Neuronal stem cell (in vitro differentiated cells): ENCODE measurements around the gene CYP2W1.
A peak's percentile ranks its signal among the peaks of the same experiment; 100 is the strongest.

Source experiments
- DNase-seq: peaks from one replicate; pipeline ENCODE4 v3.0.0-alpha.2; 2013; ENCODE audit warnings: low spot score
- H2AFZ ChIP-seq: one replicate; pipeline ENCODE4 v1.6.1; 2013; ENCODE audit warnings: mild to moderate bottlenecking, low read length, inconsistent platforms
- H2AK5ac ChIP-seq: 2 replicates; pipeline ENCODE4 v1.6.1; 2013; ENCODE audit warnings: low read depth, mild to moderate bottlenecking, inconsistent platforms, low read length, moderate library complexity, mixed read lengths
- H2BK120ac ChIP-seq: 2 replicates; pipeline ENCODE4 v1.6.1; 2013; ENCODE audit warnings: low read depth, mild to moderate bottlenecking, inconsistent platforms, low read length, moderate library complexity, mixed read lengths
- H2BK12ac ChIP-seq: one replicate; pipeline ENCODE4 v1.6.1; 2013; ENCODE audit warnings: low read length, inconsistent platforms
- H2BK15ac ChIP-seq: 2 replicates; pipeline ENCODE4 v1.6.1; 2013; ENCODE audit warnings: mild to moderate bottlenecking, low read length, inconsistent platforms, mixed read lengths
- H2BK5ac ChIP-seq: one replicate; pipeline ENCODE4 v1.6.1; 2013; ENCODE audit warnings: inconsistent platforms, mild to moderate bottlenecking, low read length, moderate library complexity
- H3K14ac ChIP-seq: one replicate; pipeline ENCODE4 v1.6.1; 2013; ENCODE audit warnings: low read length, inconsistent platforms
- H3K18ac ChIP-seq: 2 replicates; pipeline ENCODE4 v1.6.1; 2013; ENCODE audit warnings: low read length, inconsistent platforms
- H3K23ac ChIP-seq: 2 replicates; pipeline ENCODE4 v1.6.1; 2013; ENCODE audit warnings: low read depth, mild to moderate bottlenecking, mixed read lengths, low read length, inconsistent platforms; ENCODE audit not compliant: poor library complexity
- H3K27ac ChIP-seq: replicated peaks from 3 replicates; pipeline ENCODE4 v1.5.1; 2013; ENCODE audit warnings: low read length, inconsistent platforms
- H3K27me3 ChIP-seq, 3 experiments: 2 replicates each; pipeline ENCODE4 v1.6.1; 2013; ENCODE audit warnings: low read length in 3 of 3, mild to moderate bottlenecking in 2 of 3, inconsistent platforms in 1 of 3, low read depth in 1 of 3, mixed read lengths in 1 of 3, moderate library complexity in 1 of 3; ENCODE audit not compliant: control insufficient read depth in 3 of 3, insufficient read depth in 3 of 3
- H3K36me3 ChIP-seq, 2 donors: replicated peaks in 1 of 2; 2 replicates each; pipeline ENCODE4 v1.6.1; 2013; ENCODE audit warnings: low read length in 2 of 2; ENCODE audit not compliant: control insufficient read depth in 2 of 2, insufficient read depth in 2 of 2
- H3K4ac ChIP-seq: 2 replicates; pipeline ENCODE4 v1.6.1; 2013; ENCODE audit warnings: inconsistent platforms, mild to moderate bottlenecking, low read length, moderate library complexity
- H3K4me1 ChIP-seq, 2 donors: 1 replicate in 1 of 2; 2 replicates in 1 of 2; pipeline ENCODE4 v1.6.1; 2013; ENCODE audit warnings: low read length in 2 of 2, low read depth in 1 of 2; ENCODE audit not compliant: control insufficient read depth in 2 of 2, insufficient read depth in 1 of 2
- H3K4me2 ChIP-seq: one replicate; pipeline ENCODE4 v1.6.1; 2013; ENCODE audit warnings: mild to moderate bottlenecking, low read length, inconsistent platforms; ENCODE audit not compliant: insufficient read depth, poor library complexity, severe bottlenecking
- H3K4me3 ChIP-seq, 2 donors: 2 replicates each; pipeline ENCODE4 v1.5.1; 2013; ENCODE audit warnings: low read length in 2 of 2, mild to moderate bottlenecking in 2 of 2, inconsistent platforms in 1 of 2, moderate library complexity in 1 of 2
- H3K79me1 ChIP-seq: one replicate; pipeline ENCODE4 v1.6.1; 2013; ENCODE audit warnings: low read depth, mild to moderate bottlenecking, inconsistent platforms, low read length, moderate library complexity
- H3K9ac ChIP-seq: one replicate; pipeline ENCODE4 v1.6.1; 2013; ENCODE audit warnings: mild to moderate bottlenecking, low read depth, low read length, inconsistent platforms; ENCODE audit not compliant: poor library complexity
- H3K9me3 ChIP-seq, 2 donors: replicated peaks in 1 of 2; 2 replicates each; pipeline versions ENCODE3 to v1.6.1; 2013; ENCODE audit warnings: low read length in 2 of 2, mild to moderate bottlenecking in 2 of 2, inconsistent platforms in 1 of 2, low read depth in 1 of 2, mixed read lengths in 1 of 2, moderate library complexity in 1 of 2; ENCODE audit not compliant: control insufficient read depth in 2 of 2, insufficient read depth in 1 of 2
- H4K8ac ChIP-seq: one replicate; pipeline ENCODE4 v1.6.1; 2013; ENCODE audit warnings: low read depth, mild to moderate bottlenecking, inconsistent platforms, low read length, moderate library complexity
- H4K91ac ChIP-seq: one replicate; pipeline ENCODE4 v1.6.1; 2013; ENCODE audit warnings: low read length, low read depth, mild to moderate bottlenecking, inconsistent platforms; ENCODE audit not compliant: poor library complexity
- WGBS, 2 donors: extraction: QIAGEN DNeasy Blood & Tissue Kit; methylation state at CpG; one replicate each; pipeline ENCODE4 v1.1.7; 2013; ENCODE audit warnings: missing lambda C conversion rate in 2 of 2, mixed read lengths in 1 of 2; ENCODE audit not compliant: insufficient read length in 2 of 2, insufficient replicate concordance in 1 of 2; ENCODE audit errors: extremely low coverage in 2 of 2; 5-methylcytosine and 5-hydroxymethylcytosine counted together

CYP2W1 gene

GRCh38 chr7:1030444-1031070 is 47.6 kb downstream of the CYP2W1 start:
- H2BK5ac ChIP-seq: no peak overlapping the region
- peak overlapping the region; percentile 100 for H2AK5ac ChIP-seq
- H3K9me3 ChIP-seq: peaks cover 7 to 8% of the 10 kb centered on the region in 2 donors
- H3K79me1 ChIP-seq: peaks cover 18% of the 10 kb centered on the region
- no peak overlapping the region for H3K27ac ChIP-seq
- H2BK15ac ChIP-seq: peak overlapping the region; percentile 87
- DNase-seq: no peak
- H3K4me3 ChIP-seq: no peak overlapping the region
- peaks cover 16 to 18% of the 10 kb centered on the region in 2 donors for H3K36me3 ChIP-seq
- H3K4me2 ChIP-seq: no peak overlapping the region
- H3K18ac ChIP-seq: peak overlapping the region; percentile 76
- no peaks in the 10 kb centered on the region for H3K27me3 ChIP-seq
- H4K8ac ChIP-seq: no peak overlapping the region
- WGBS, 2 donors: no CpG with 5 or more reads among the region's 12 CpGs
- peaks cover 12 to 13% of the 10 kb centered on the region in 2 donors for H3K4me1 ChIP-seq
- peak overlapping the region; percentile 72 for H2BK120ac ChIP-seq
- H3K23ac ChIP-seq: peak overlapping the region; percentile 60
- H2BK12ac ChIP-seq: peak overlapping the region; percentile 24
- peak overlapping the region; percentile 17 for H3K9ac ChIP-seq
- H4K91ac ChIP-seq: no peak overlapping the region
- H2AFZ ChIP-seq: no peak overlapping the region
- H3K4ac ChIP-seq: peak overlapping the region; percentile 10
- peak overlapping the region; percentile 71 for H3K14ac ChIP-seq

- Histone ChIP-seq H3K4me1 (peaks cover 12 to 13% of the 10 kb centered on the region in 2 donors), H4K91ac (no peak overlapping the region), H3K4me2 (no peak overlapping the region), H3K14ac (no peak overlapping the region), H3K9ac (no peak overlapping the region), H2BK12ac (no peak overlapping the region), H3K9me3 (peaks cover 14 to 16% of the 10 kb centered on the region in 2 donors), H3K79me1 (peaks cover 10% of the 10 kb centered on the region), H3K27me3 (no peaks in the 10 kb centered on the region), H2BK120ac (no peak overlapping the region), H2AK5ac (no peak overlapping the region), H2AFZ (no peak overlapping the region), H3K23ac (no peak overlapping the region), H3K4me3 (no peak overlapping the region), H4K8ac (no peak overlapping the region), H2BK15ac (no peak overlapping the region), H3K36me3 (peaks cover 2 to 9% of the 10 kb centered on the region in 2 donors), H2BK5ac (no peak overlapping the region), H3K18ac (peak overlapping the region; percentile 57), H3K4ac (no peak overlapping the region), H3K27ac (no peak overlapping the region)
- no CpG with 5 or more reads among the region's 33 CpGs for WGBS, 2 donors
- no peak for DNase-seq
Observed at GRCh38 chr7:1031716-1032455, 48.9 kb downstream of the CYP2W1 start.

- no peak overlapping the region for H2AFZ ChIP-seq
- H3K14ac ChIP-seq: no peak overlapping the region
- no peak overlapping the region for H2AK5ac ChIP-seq
- no peaks in the 10 kb centered on the region for H3K27me3 ChIP-seq
- DNase-seq: no peak
- peak overlapping the region in 1 of 2 donors; percentile 18 for H3K4me3 ChIP-seq
- no peak overlapping the region for H3K9ac ChIP-seq
- H3K18ac ChIP-seq: no peak overlapping the region
- no CpG with 5 or more reads among the region's 25 CpGs for WGBS, 2 donors
- no peak overlapping the region for H4K91ac ChIP-seq
- H3K27ac ChIP-seq: no peak overlapping the region
- no peak overlapping the region for H4K8ac ChIP-seq
- H2BK12ac ChIP-seq: no peak overlapping the region
- peaks cover 14 to 16% of the 10 kb centered on the region in 2 donors for H3K9me3 ChIP-seq
- H3K36me3 ChIP-seq: peaks cover 0 to 9% of the 10 kb centered on the region in 2 donors
- H3K79me1 ChIP-seq: peaks cover 9% of the 10 kb centered on the region
- H3K4ac ChIP-seq: no peak overlapping the region
- no peak overlapping the region for H2BK15ac ChIP-seq
- no peak overlapping the region for H2BK120ac ChIP-seq
- H3K23ac ChIP-seq: no peak overlapping the region
- no peak overlapping the region for H3K4me2 ChIP-seq
- no peak overlapping the region for H2BK5ac ChIP-seq
- H3K4me1 ChIP-seq: peaks cover 9 to 10% of the 10 kb centered on the region in 2 donors
Observed at GRCh38 chr7:1032536-1033181, 49.7 kb downstream of the CYP2W1 start.
